K562 (cell line): ENCODE data around the gene HLA-B. TPM values are rescaled to one million over a fixed set of nuclear protein-coding genes. Genes with fewer than 3 reads are reported as not detected.

Source experiments
- BRF2 ChIP-seq: IDR thresholded peaks from 3 replicates; pipeline ENCODE4 v1.6.1; 2011; ENCODE audit warnings: borderline replicate concordance, mild to moderate bottlenecking; ENCODE audit not compliant: insufficient read length, insufficient read depth
- CTCF ChIP-seq, 3 experiments: IDR thresholded peaks in 2 of 3; conservative IDR thresholded peaks in 1 of 3; 2 replicates each; pipeline ENCODE4 v1.5.1; 2011 to 2012; ENCODE audit warnings: low read length in 3 of 3, mild to moderate bottlenecking in 3 of 3, control low read depth in 2 of 3, improper control_type of control experiment in 1 of 3, inconsistent platforms in 1 of 3, low read depth in 1 of 3, mixed read lengths in 1 of 3, moderate library complexity in 1 of 3; ENCODE audit not compliant: insufficient read depth in 2 of 3
- ELK1 ChIP-seq: sonication (generic); formaldehyde crosslinking; IDR thresholded peaks from 2 replicates; pipeline ENCODE4 v1.8.1; 2022; ENCODE audit warnings: missing genetic modification reagents
- GTF2F1 ChIP-seq: IDR thresholded peaks from 2 replicates; pipeline ENCODE4 v1.6.1; 2011; ENCODE audit warnings: low read depth, low read length, improper control_type of control experiment
- JUND ChIP-seq, 2 experiments: IDR thresholded peaks; 2 replicates in 1 of 2; 3 replicates in 1 of 2; pipeline ENCODE4 v1.6.1; 2011; ENCODE audit warnings: borderline replicate concordance in 2 of 2, low read depth in 2 of 2, low read length in 2 of 2, improper control_type of control experiment in 1 of 2, missing biosample characterization in 1 of 2, missing genetic modification characterization in 1 of 2, missing genetic modification reagents in 1 of 2
- POU5F1 ChIP-seq: fragments of 150-350 bp; IDR thresholded peaks from 2 replicates; pipeline ENCODE4 v1.6.1; 2014; ENCODE audit warnings: borderline replicate concordance, low read length, low read depth, mild to moderate bottlenecking; ENCODE audit not compliant: partially characterized antibody
- PRDM10 ChIP-seq: fragments of 450-650 bp; IDR thresholded peaks from 2 replicates; pipeline ENCODE4 v1.6.1; 2018; ENCODE audit not compliant: partially characterized antibody
- SAFB2 ChIP-seq: fragments of 200-400 bp; formaldehyde crosslinking; IDR thresholded peaks from 2 replicates; pipeline ENCODE4 v1.6.1; 2018; ENCODE audit warnings: borderline replicate concordance, low read length, low read depth, moderate library complexity; ENCODE audit not compliant: severe bottlenecking
- SOX6 ChIP-seq: fragments of 450-650 bp; IDR thresholded peaks from 2 replicates; pipeline ENCODE4 v1.6.1; 2014; ENCODE audit warnings: mild to moderate bottlenecking
- TAF7 ChIP-seq: fragments of 450-650 bp; IDR thresholded peaks from 2 replicates; pipeline ENCODE4 v1.6.1; 2016; ENCODE audit warnings: missing genetic modification characterization, missing compliant biosample characterization
- YBX1 ChIP-seq: fragments of 450-650 bp; IDR thresholded peaks from 2 replicates; pipeline ENCODE4 v1.7.1; 2016; ENCODE audit warnings: mild to moderate bottlenecking
- ZBTB33 ChIP-seq: sonication (generic); formaldehyde crosslinking; IDR thresholded peaks from 2 replicates; pipeline ENCODE4 v1.8.1; 2023; ENCODE audit warnings: mild to moderate bottlenecking, missing genetic modification reagents
- ZNF124 ChIP-seq: sonication (generic); formaldehyde crosslinking; IDR thresholded peaks from 2 replicates; pipeline ENCODE4 v1.8.1; 2022; ENCODE audit warnings: missing genetic modification reagents
- ZNF232 ChIP-seq: sonication (generic); formaldehyde crosslinking; IDR thresholded peaks from 2 replicates; pipeline ENCODE4 v1.8.0; 2022; ENCODE audit warnings: mild to moderate bottlenecking, missing genetic modification reagents
- polyA plus RNA-seq, 8 experiments: library from polyadenylated mRNA; depleted of rRNA in 4 of 8; stranded (reverse) in 5 of 8; unstranded in 3 of 8; fragments of >200 nt; fragmentation: Nextera tagmentation in 2 of 8; fragmentation: Illumina TruSeq in 1 of 8; extraction: Ambion mirVana in 2 of 8; extraction: Trizol in 1 of 8; gene quantifications; 2 replicates each; pipeline versions ENCODE4 v1.2.1 to v1.2.3, GENCODE V29; 2011 to 2014; ENCODE audit warnings: inconsistent platforms in 1 of 8, missing spikeins in 1 of 8
- total RNA-seq, 7 experiments: library from RNA; depleted of rRNA in 6 of 7; stranded (reverse); fragments of >200 nt in 6 of 7; fragmentation: Illumina TruSeq in 2 of 7; extraction: Trizol in 2 of 7; gene quantifications; 2 replicates each; pipeline versions ENCODE4 v1.2.1 to v1.2.3, GENCODE V29; 2011 to 2021; ENCODE audit warnings: low replicate concordance in 1 of 7

HLA-B gene
- total and polyA plus RNA-seq, 9 of the 15 experiments (the other 6 are each of a cell fraction or from before 2014, with no cell fraction given) = 0.07 to 9.7 (median 0.65) TPM; not detected in 2

- no peak for TF ChIP-seq ELK1 (CRISPR knock-in tag)
- no peak for TF ChIP-seq BRF2
- TF ChIP-seq POU5F1 = no peak
- peak in 2 of 3 experiments; percentile 3 to 24; a peak in 2 of 6 replicates for TF ChIP-seq CTCF (IDR thresholded peaks at IDR 0.05 in 2 of 3, conservative IDR thresholded peaks at IDR 0.05 in 1 of 3; ENCODE audit: insufficient read depth in 2 of 3, low read depth in 1 of 3, low read length in 3 of 3)
- TF ChIP-seq PRDM10 = no peak
- no peak for TF ChIP-seq ZBTB33 (CRISPR knock-in tag)
- 0 out of 2 replicates have a peak, but pooled peaks have one; percentile 41 for TF ChIP-seq SOX6
- TF ChIP-seq ZNF232 (CRISPR knock-in tag) = no peak
- peak; percentile 85; the same call in 1 of the 2 replicates for TF ChIP-seq TAF7 (tag)
- 0 out of 2 replicates have a peak, but pooled peaks have one; percentile 16 for TF ChIP-seq GTF2F1
- no peak for TF ChIP-seq ZNF124 (CRISPR knock-in tag)
- TF ChIP-seq SAFB2 = no peak
- TF ChIP-seq YBX1 = no peak
- TF ChIP-seq JUND (IDR thresholded peaks at IDR 0.05; ENCODE audit: borderline replicate concordance, low read depth, low read length) = no peak
- TF ChIP-seq JUND (tag; IDR thresholded peaks at IDR 0.05; ENCODE audit: borderline replicate concordance, low read depth, low read length) = peak; percentile 33; the same call in 1 of the 3 replicates
Observed at GRCh38 chr6:31400467-31401289, 43.7 kb upstream of the HLA-B start (continued).
